ENCODE results near the gene MYOCOS.
"Not testable (repeated sequence)": the region's sequence is repeated elsewhere in the genome, so short reads cannot be mapped to it uniquely, and the experiment has no call there.

GRCh38 chr1:171603042-171603441 is 19.0 kb upstream of the MYOCOS start:
- not testable (repeated sequence) for TF ChIP-seq POLR2A, CTCF (IDR thresholded peaks at IDR 0.05)
